Lower leg skin (tissue), 3 donors: Measurements from ENCODE around the gene KCNE1.

Experiments used
- CTCF ChIP-seq, 3 donors: fragments of 450-650 bp; IDR thresholded peaks; one replicate each; pipeline ENCODE4 v1.5.1; 2016; ENCODE audit warnings: antibody characterized with exemption in 3 of 3, mild to moderate bottlenecking in 3 of 3, moderate library complexity in 2 of 3
- POLR2A ChIP-seq, 2 donors: fragments of 450-650 bp; IDR thresholded peaks; one replicate each; pipeline ENCODE4 v1.6.1; 2016 to 2017; ENCODE audit warnings: antibody characterized with exemption in 2 of 2, mild to moderate bottlenecking in 1 of 2, moderate library complexity in 1 of 2

DNA sequence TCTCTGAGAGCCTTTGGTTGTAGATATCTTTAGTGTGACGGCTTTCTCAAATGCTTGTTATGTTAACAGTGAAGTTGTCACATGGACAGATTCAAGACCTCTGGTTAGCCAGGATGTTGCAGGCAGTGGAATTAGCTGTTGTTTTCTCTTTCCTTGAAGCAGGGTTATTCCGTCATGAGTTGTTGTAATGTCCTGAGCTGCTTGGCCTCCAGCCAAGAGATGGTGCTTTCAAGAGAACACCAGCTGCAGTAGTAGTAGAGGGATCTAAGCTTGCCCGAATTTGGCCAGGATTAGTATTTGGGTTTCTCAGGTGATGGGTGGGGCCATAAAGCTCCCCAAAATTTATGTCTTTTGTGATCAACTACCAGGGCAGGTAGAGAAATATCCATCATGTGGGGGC lies 13.4 kb downstream of the KCNE1 start:
- no peak for TF ChIP-seq CTCF (IDR thresholded peaks at IDR 0.05)
- TF ChIP-seq POLR2A (IDR thresholded peaks at IDR 0.05), result no peak
